NCI-H2227 (cell line): ENCODE results near the gene MAP6.
A peak's percentile ranks its signal among the peaks of the same experiment; 100 is the strongest.
"Not testable (repeated sequence)": the region's sequence is repeated elsewhere in the genome, so short reads cannot be mapped to it uniquely, and the experiment has no call there.

Source experiments
- DNase-seq: peaks from one replicate; lab custom pipeline; 2025; ENCODE audit not compliant: unreplicated experiment; lab: John Stamatoyannopoulos, UW

Gene MAP6

GRCh38 chr11:75668451-75669297, at the start of gene MAP6:
Gene MAP6, minus strand, starts transcription at chr11:75669038. Its CDS starts 669 bp downstream, at chr11:75668369.
- peak; percentile 89 for DNase-seq

GRCh38 chr11:75717608-75718418, 49.0 kb upstream of the MAP6 start, which contains the start of gene MOGAT2:
Gene MOGAT2, plus strand, starts transcription at chr11:75717838. Its CDS starts 51 bp downstream, at chr11:75717889.
- DNase-seq, result no peak

- no peak for DNase-seq
These were observed 47.8 kb upstream of the MAP6 start for GRCh38 chr11:75716659-75717058.

- DNase-seq, result no peak
These were observed 46.9 kb upstream of the MAP6 start for GRCh38 chr11:75715688-75716087.

- peak; percentile 12 for DNase-seq
These were observed 45.4 kb upstream of the MAP6 start for GRCh38 chr11:75714211-75714610.

- DNase-seq, result peak; percentile 64
These were observed 37.5 kb upstream of the MAP6 start for GRCh38 chr11:75706260-75706729.

- DNase-seq, result no peak
These were observed 36.7 kb upstream of the MAP6 start for GRCh38 chr11:75705541-75705940.

- no peak for DNase-seq
These were observed 34.9 kb upstream of the MAP6 start for GRCh38 chr11:75703695-75704237.

- DNase-seq, result no peak
These were observed 32.1 kb upstream of the MAP6 start for GRCh38 chr11:75700940-75701339.

- DNase-seq, result no peak
These were observed 29.2 kb upstream of the MAP6 start for GRCh38 chr11:75697906-75698581.

GRCh38 chr11:75691804-75692203, 23.0 kb upstream of the MAP6 start:
- DNase-seq, result no peak

- no peak for DNase-seq
These were observed 21.2 kb upstream of the MAP6 start for GRCh38 chr11:75689863-75690609.

GRCh38 chr11:75683856-75684255, 15.0 kb upstream of the MAP6 start:
- DNase-seq, result not testable (repeated sequence)

- no peak for DNase-seq
These were observed 10.7 kb upstream of the MAP6 start for GRCh38 chr11:75679566-75679965.

- no peak for DNase-seq
These were observed 9.9 kb upstream of the MAP6 start for GRCh38 chr11:75678620-75679259.

GRCh38 chr11:75677909-75678308, 9.1 kb upstream of the MAP6 start:
- DNase-seq, result no peak

- DNase-seq, result no peak
These were observed 8.4 kb upstream of the MAP6 start for GRCh38 chr11:75677275-75677674.

GRCh38 chr11:75673977-75674582, 5.2 kb upstream of the MAP6 start:
- no peak for DNase-seq

GRCh38 chr11:75667831-75668450, 897 bp downstream of the MAP6 start:
- peak; percentile 87 for DNase-seq
